B cell (primary cell): ENCODE measurements around the gene CDIPT.

ENCODE experiments used
- EZH2 ChIP-seq: IDR thresholded peaks from 2 replicates; pipeline ENCODE4 v1.6.1; 2012; ENCODE audit warnings: borderline replicate concordance, low read depth, mild to moderate bottlenecking, moderate library complexity, low read length; ENCODE audit not compliant: insufficient read depth, poor library complexity, severe bottlenecking
- TF ChIP-seq, protein P1 (sequence below): fragments of 200-600 bp; IDR thresholded peaks from one replicate; pipeline ENCODE4 v1.8.0; 2022; ENCODE audit warnings: antibody characterized with exemption, mild to moderate bottlenecking

DNA sequence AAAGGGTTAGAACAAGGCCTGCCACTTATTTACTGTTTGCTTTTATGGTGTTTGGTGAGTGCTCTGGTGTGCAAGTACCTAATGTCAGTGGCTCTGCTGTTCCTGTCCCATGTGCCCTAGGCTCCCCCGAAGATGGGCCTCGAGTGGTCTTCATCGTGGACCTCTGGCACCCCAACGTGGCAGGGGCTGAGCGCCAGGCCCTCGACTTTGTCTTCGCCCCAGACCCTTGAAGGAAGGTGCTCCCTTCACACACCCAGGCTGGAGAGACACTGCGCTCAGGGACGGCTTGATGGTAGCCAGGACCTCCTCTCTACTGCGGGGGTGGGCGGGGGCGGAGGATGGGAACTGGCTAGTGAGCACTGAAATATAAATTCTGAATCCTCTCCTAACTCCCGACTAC, 42.6 kb upstream of the CDIPT start:
- no peak for TF ChIP-seq EZH2
- TF ChIP-seq, protein P1, sequence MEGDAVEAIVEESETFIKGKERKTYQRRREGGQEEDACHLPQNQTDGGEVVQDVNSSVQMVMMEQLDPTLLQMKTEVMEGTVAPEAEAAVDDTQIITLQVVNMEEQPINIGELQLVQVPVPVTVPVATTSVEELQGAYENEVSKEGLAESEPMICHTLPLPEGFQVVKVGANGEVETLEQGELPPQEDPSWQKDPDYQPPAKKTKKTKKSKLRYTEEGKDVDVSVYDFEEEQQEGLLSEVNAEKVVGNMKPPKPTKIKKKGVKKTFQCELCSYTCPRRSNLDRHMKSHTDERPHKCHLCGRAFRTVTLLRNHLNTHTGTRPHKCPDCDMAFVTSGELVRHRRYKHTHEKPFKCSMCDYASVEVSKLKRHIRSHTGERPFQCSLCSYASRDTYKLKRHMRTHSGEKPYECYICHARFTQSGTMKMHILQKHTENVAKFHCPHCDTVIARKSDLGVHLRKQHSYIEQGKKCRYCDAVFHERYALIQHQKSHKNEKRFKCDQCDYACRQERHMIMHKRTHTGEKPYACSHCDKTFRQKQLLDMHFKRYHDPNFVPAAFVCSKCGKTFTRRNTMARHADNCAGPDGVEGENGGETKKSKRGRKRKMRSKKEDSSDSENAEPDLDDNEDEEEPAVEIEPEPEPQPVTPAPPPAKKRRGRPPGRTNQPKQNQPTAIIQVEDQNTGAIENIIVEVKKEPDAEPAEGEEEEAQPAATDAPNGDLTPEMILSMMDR = no peak
